Liver (tissue), 3 donors: Measurements from ENCODE around the gene POLR2L.

ENCODE experiments used
- GABPA ChIP-seq, 2 donors: IDR thresholded peaks in 1 of 2; conservative IDR thresholded peaks in 1 of 2; 2 replicates each; pipeline ENCODE4 v1.6.1; 2016; ENCODE audit warnings: antibody characterized with exemption in 2 of 2, mild to moderate bottlenecking in 1 of 2, moderate library complexity in 1 of 2
- JUND ChIP-seq, 2 donors: IDR thresholded peaks; 2 replicates each; pipeline ENCODE4 v1.6.1; 2016; ENCODE audit warnings: antibody characterized with exemption in 2 of 2
- NR2F2 ChIP-seq: IDR thresholded peaks from 2 replicates; pipeline ENCODE4 v1.6.1; 2016; ENCODE audit warnings: antibody characterized with exemption
- RAD21 ChIP-seq, 2 donors: IDR thresholded peaks; 2 replicates each; pipeline ENCODE4 v1.6.1; 2016; ENCODE audit warnings: antibody characterized with exemption in 2 of 2, mild to moderate bottlenecking in 2 of 2
- RXRA ChIP-seq, 2 donors: IDR thresholded peaks; 2 replicates each; pipeline ENCODE4 v1.6.1; 2017 to 2018; ENCODE audit warnings: antibody characterized with exemption in 2 of 2, mild to moderate bottlenecking in 1 of 2
- TAF1 ChIP-seq: conservative IDR thresholded peaks from 2 replicates; pipeline ENCODE4 v1.6.1; 2016; ENCODE audit warnings: antibody characterized with exemption, mild to moderate bottlenecking
- YY1 ChIP-seq: IDR thresholded peaks from 2 replicates; pipeline ENCODE4 v1.6.1; 2016; ENCODE audit warnings: antibody characterized with exemption, mild to moderate bottlenecking
- TF ChIP-seq, protein P1 (sequence below): fragments of 150-350 bp; IDR thresholded peaks from 2 replicates; pipeline ENCODE4 v1.5.1; 2017; ENCODE audit warnings: improper control_type of control experiment, low read depth, low read length; ENCODE audit not compliant: missing input control
- TF ChIP-seq, protein P2 (sequence below): IDR thresholded peaks from 2 replicates; pipeline ENCODE4 v1.6.1; 2016; ENCODE audit warnings: antibody characterized with exemption
- donor health status: healthy.
- donor health status: healthy.

GRCh38 chr11:849951-850774 lies 7.8 kb upstream of the POLR2L start:
- TF ChIP-seq, protein P1, sequence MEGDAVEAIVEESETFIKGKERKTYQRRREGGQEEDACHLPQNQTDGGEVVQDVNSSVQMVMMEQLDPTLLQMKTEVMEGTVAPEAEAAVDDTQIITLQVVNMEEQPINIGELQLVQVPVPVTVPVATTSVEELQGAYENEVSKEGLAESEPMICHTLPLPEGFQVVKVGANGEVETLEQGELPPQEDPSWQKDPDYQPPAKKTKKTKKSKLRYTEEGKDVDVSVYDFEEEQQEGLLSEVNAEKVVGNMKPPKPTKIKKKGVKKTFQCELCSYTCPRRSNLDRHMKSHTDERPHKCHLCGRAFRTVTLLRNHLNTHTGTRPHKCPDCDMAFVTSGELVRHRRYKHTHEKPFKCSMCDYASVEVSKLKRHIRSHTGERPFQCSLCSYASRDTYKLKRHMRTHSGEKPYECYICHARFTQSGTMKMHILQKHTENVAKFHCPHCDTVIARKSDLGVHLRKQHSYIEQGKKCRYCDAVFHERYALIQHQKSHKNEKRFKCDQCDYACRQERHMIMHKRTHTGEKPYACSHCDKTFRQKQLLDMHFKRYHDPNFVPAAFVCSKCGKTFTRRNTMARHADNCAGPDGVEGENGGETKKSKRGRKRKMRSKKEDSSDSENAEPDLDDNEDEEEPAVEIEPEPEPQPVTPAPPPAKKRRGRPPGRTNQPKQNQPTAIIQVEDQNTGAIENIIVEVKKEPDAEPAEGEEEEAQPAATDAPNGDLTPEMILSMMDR, result no peak
- TF ChIP-seq RAD21 (IDR thresholded peaks at IDR 0.05) (no peak), TAF1 (no peak), YY1 (no peak), NR2F2 (no peak), GABPA (IDR thresholded peaks at IDR 0.05 in 1 of 2, conservative IDR thresholded peaks at IDR 0.05 in 1 of 2) (no peak), JUND (IDR thresholded peaks at IDR 0.05) (no peak), RXRA (IDR thresholded peaks at IDR 0.05) (no peak)
- TF ChIP-seq, protein P2, sequence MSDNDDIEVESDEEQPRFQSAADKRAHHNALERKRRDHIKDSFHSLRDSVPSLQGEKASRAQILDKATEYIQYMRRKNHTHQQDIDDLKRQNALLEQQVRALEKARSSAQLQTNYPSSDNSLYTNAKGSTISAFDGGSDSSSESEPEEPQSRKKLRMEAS, result no peak
